Measurements from ENCODE around the gene HCCS. TPM values are rescaled to one million over a fixed set of nuclear protein-coding genes. Genes with fewer than 3 reads are reported as not detected.

The HCCS gene
- total RNA-seq, 4 donors from 2014 or later: 10.4 to 26.2 (median 19.5) TPM

DNA sequence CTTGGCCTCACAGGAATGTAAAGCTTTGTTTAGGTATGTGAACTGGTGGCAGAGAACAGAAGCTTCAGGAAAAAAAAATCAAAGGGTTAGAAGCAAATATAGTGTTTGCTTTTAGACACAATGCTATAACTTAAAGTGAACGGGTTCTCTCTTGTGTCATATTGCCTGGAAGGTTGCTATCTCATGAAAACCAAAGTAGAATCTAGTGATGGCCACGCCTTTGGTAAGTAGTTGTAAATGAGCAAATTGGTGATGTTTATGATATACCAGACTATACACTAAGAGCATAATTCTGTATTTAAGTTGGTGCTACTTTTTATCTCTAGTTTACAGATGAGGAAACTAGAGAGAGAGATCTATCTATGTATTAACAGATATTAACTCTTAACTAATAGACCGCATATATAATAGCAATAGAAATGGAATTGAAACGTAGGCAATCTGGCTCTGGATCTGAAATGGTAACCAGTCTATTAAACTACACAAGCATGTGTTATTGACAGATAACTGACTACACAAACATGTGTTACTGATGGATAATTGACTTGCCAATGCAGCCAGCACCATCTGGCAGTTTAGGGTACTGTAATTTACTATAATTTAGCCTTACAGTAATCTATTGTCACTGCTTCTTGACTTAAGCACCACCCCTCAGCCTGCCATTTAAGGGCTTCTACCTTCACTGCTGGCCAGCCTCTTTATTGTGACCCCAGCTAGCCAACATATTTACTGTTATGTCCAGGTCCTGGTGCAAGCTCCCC, 40.8 kb downstream of the HCCS start:
- H3K4me1 ChIP-seq: no peaks in the 10 kb centered on the region
- no peak for TF ChIP-seq EP300 (IDR thresholded peaks at IDR 0.05)
- H3K9me3 ChIP-seq: no peaks in the 10 kb centered on the region
- no peak for ATAC-seq
- H3K27ac ChIP-seq: no peak overlapping the region
- no peaks in the 10 kb centered on the region for H3K27me3 ChIP-seq
- 66 to 77% methylated on average over 4 of the region's 4 CpGs for WGBS, 2 donors (ENCODE audit: low coverage in 1 of 2)
- peaks cover 0 to 19% of the 10 kb centered on the region in 2 donors for H3K36me3 ChIP-seq
- no peak overlapping the region for H3K4me3 ChIP-seq

DNA sequence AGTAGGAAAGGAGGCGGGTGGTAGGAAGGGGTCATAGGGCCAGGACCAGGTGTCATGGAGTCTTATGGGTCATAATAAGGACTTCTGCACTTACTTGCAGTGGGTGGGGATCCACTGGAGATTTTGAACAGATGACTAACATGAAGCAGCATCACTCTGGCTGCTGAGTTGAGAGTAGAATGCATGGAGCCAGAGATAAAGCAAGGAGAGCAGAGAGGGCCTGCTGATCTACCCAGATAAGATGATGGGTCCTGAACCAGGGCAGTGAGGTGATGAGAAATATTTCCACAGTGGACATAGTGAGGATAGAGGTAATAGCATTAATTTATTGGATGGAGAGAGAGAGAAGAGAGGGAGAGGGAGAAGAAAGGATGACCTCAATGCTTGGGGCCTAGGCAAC, 48.0 kb downstream of the HCCS start:
- Histone ChIP-seq H3K9me3 (no peaks in the 10 kb centered on the region), H3K27ac (no peak overlapping the region), H3K4me3 (no peak overlapping the region), H3K36me3 (peaks cover 0 to 17% of the 10 kb centered on the region in 2 donors), H3K4me1 (no peaks in the 10 kb centered on the region), H3K27me3 (no peaks in the 10 kb centered on the region)
- no peak for ATAC-seq
- 80 to 100% methylated on average over 1 of the region's 1 CpG for WGBS, 2 donors (ENCODE audit: low coverage in 1 of 2)
- TF ChIP-seq POLR2AphosphoS5 (IDR thresholded peaks at IDR 0.05): no peak
- TF ChIP-seq, protein P1, sequence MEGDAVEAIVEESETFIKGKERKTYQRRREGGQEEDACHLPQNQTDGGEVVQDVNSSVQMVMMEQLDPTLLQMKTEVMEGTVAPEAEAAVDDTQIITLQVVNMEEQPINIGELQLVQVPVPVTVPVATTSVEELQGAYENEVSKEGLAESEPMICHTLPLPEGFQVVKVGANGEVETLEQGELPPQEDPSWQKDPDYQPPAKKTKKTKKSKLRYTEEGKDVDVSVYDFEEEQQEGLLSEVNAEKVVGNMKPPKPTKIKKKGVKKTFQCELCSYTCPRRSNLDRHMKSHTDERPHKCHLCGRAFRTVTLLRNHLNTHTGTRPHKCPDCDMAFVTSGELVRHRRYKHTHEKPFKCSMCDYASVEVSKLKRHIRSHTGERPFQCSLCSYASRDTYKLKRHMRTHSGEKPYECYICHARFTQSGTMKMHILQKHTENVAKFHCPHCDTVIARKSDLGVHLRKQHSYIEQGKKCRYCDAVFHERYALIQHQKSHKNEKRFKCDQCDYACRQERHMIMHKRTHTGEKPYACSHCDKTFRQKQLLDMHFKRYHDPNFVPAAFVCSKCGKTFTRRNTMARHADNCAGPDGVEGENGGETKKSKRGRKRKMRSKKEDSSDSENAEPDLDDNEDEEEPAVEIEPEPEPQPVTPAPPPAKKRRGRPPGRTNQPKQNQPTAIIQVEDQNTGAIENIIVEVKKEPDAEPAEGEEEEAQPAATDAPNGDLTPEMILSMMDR (IDR thresholded peaks at IDR 0.05): no peak
- no peak for TF ChIP-seq EP300 (IDR thresholded peaks at IDR 0.05)
- TF ChIP-seq POLR2A (IDR thresholded peaks at IDR 0.05): no peak

DNA sequence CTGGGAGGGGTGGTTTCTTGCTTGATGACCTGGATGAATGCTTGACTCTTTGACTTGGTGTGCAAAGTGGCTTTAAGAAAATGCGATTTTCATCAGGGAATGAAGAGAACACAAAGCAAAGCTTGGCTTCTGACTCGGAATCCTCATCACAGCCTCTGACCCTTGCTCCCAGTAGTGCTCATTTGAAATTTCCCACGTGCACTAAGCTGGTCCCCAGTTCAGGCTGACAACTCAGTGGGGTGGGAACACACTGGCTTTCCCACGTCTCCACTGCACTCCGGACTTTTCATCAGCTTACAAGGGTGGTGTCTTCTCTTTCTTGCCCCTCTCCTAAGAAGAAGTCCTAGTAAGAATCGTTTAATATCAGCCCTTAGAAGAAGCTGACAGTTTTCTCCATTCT, 53.3 kb downstream of the HCCS start:
- 62 to 77% methylated on average over 4 to 6 of the region's 6 CpGs for WGBS, 2 donors (ENCODE audit: low coverage in 1 of 2)
- H3K4me3 ChIP-seq: no peak overlapping the region
- no peaks in the 10 kb centered on the region for H3K4me1 ChIP-seq
- H3K27ac ChIP-seq: no peak overlapping the region
- H3K9me3 ChIP-seq: no peaks in the 10 kb centered on the region
- no peak for TF ChIP-seq EP300 (IDR thresholded peaks at IDR 0.05)
- no peak for TF ChIP-seq POLR2A (IDR thresholded peaks at IDR 0.05)
- TF ChIP-seq POLR2AphosphoS5 (IDR thresholded peaks at IDR 0.05): no peak
- TF ChIP-seq, protein P1 (IDR thresholded peaks at IDR 0.05): no peak
- no peak for ATAC-seq
- H3K27me3 ChIP-seq: no peaks in the 10 kb centered on the region
- peaks cover 0 to 8% of the 10 kb centered on the region in 2 donors for H3K36me3 ChIP-seq

DNA sequence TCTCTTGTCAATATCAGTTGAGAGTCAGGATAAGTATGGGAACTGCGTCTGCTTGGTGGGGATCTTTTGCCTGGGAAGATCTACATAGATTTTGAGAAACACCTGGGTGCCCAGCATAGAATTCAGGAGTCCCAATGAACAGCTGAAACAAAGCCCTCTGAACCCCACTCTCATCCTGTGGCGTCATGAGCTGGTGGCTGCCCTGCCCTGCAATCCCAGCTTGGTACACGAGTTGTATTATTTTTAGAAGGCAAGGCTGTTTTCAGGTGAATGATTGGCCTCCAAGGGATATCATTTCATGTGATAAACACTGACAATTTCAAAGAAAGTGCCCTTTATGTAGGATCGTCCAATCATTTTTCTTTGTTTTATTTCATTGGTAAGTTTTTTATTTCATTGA, 60.8 kb downstream of the HCCS start:
- Histone ChIP-seq H3K4me3 (no peak overlapping the region), H3K36me3 (peaks cover 0 to 13% of the 10 kb centered on the region in 2 donors), H3K27me3 (no peaks in the 10 kb centered on the region), H3K9me3 (no peaks in the 10 kb centered on the region), H3K27ac (no peak overlapping the region), H3K4me1 (no peaks in the 10 kb centered on the region)
- WGBS, 2 donors (ENCODE audit: low coverage in 1 of 2): 64 to 85% methylated on average over 3 to 4 of the region's 4 CpGs
- TF ChIP-seq, protein P1 (IDR thresholded peaks at IDR 0.05): no peak
- no peak for TF ChIP-seq EP300 (IDR thresholded peaks at IDR 0.05)
- no peak for TF ChIP-seq POLR2A (IDR thresholded peaks at IDR 0.05)
- TF ChIP-seq POLR2AphosphoS5 (IDR thresholded peaks at IDR 0.05): no peak
- no peak for ATAC-seq

DNA sequence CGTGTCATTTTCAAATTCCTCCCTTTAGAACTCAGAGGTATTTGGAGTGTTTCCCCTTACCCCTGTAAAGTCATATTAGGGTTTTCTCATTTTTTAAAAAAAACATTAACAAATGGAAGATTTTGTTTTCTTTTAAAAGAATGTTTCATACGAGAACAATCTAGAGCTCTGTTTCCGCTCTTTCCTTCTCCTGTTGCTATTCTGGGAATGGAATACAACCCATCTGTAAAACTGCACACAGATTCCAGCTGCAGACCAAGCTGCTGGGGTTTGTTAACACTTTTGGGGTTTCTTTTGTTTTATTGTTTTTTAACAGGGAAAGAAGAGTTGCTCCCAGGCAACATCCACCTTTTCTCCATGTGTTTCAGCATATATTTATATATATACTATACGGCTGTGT, 61.3 kb downstream of the HCCS start:
- TF ChIP-seq, protein P1 (IDR thresholded peaks at IDR 0.05): no peak
- TF ChIP-seq POLR2A (IDR thresholded peaks at IDR 0.05): no peak
- no peak for TF ChIP-seq POLR2AphosphoS5 (IDR thresholded peaks at IDR 0.05)
- no peak for TF ChIP-seq EP300 (IDR thresholded peaks at IDR 0.05)
- Histone ChIP-seq H3K4me1 (no peaks in the 10 kb centered on the region), H3K27ac (no peak overlapping the region), H3K27me3 (no peaks in the 10 kb centered on the region), H3K9me3 (no peaks in the 10 kb centered on the region), H3K36me3 (peaks cover 0 to 13% of the 10 kb centered on the region in 2 donors), H3K4me3 (no peak overlapping the region)
- 57 to 65% methylated on average over 3 to 4 of the region's 4 CpGs for WGBS, 2 donors (ENCODE audit: low coverage in 1 of 2)
- no peak for ATAC-seq

Small RNA genes lying within 50 kb of the gene (small RNA-seq; reads per million reads assigned to genes)
- gene RF00019: 0 reads per million in 4 donors
- 0 reads per million in 4 donors for gene RF02271

Other genes starting within 250 kb of the HCCS start
- not detected for gene AMELX, start 182.1 kb downstream of the HCCS start, total RNA-seq

All from gastroesophageal sphincter (tissue), 4 donors.